ENCODE data around the gene PRR5L.

The PRR5L gene

GRCh38 chr11:36309779-36310178, 13.7 kb downstream of the PRR5L start:
- no peaks in the 10 kb centered on the region for H3K36me3 ChIP-seq (replicated peaks; ENCODE audit: low read depth, low read length)
- H3K4me1 ChIP-seq (ENCODE audit: low read length), result peaks cover 44% of the 10 kb centered on the region

GRCh38 chr11:36311926-36312595, 16.0 kb downstream of the PRR5L start:
- H4K20me1 ChIP-seq (ENCODE audit: insufficient read depth, low read length), result no peaks in the 10 kb centered on the region
- peak overlapping the region; percentile 72 for H3K27ac ChIP-seq (ENCODE audit: low read length)
- peak overlapping the region; percentile 51; the same call in 1 of the 2 replicates for H3K4me2 ChIP-seq (ENCODE audit: low read length)
- H2AFZ ChIP-seq (ENCODE audit: low read depth, low read length), result no peak overlapping the region
- no peak for TF ChIP-seq EZH2phosphoT487 (IDR thresholded peaks at IDR 0.05; ENCODE audit: low read depth)
- TF ChIP-seq CTCF (IDR thresholded peaks at IDR 0.05; ENCODE audit: low read depth, low read length), result no peak
- H3K79me2 ChIP-seq (ENCODE audit: low read length), result no peaks in the 10 kb centered on the region
- peaks cover 60% of the 10 kb centered on the region for H3K4me1 ChIP-seq (ENCODE audit: low read length)
- 0 out of 2 replicates have a peak, but pooled peaks cover 7% of the 10 kb centered on the region for H3K27me3 ChIP-seq (ENCODE audit: low read depth, low read length)
- no peaks in the 10 kb centered on the region for H3K36me3 ChIP-seq (replicated peaks; ENCODE audit: low read depth, low read length)
- no peak overlapping the region for H3K4me3 ChIP-seq (ENCODE audit: low read length)
- H3K9me3 ChIP-seq (ENCODE audit: insufficient read depth, low read length), result no peaks in the 10 kb centered on the region
- H3K9ac ChIP-seq (ENCODE audit: low read length), result no peak overlapping the region; the same call in 1 of the 2 replicates

More at GRCh38 chr11:36309779-36310178, 13.7 kb downstream of the PRR5L start:
- Histone ChIP-seq H3K79me2 (ENCODE audit: low read length) (no peaks in the 10 kb centered on the region), H2AFZ (ENCODE audit: low read depth, low read length) (no peak overlapping the region), H3K27me3 (ENCODE audit: low read depth, low read length) (0 out of 2 replicates have a peak, but pooled peaks cover 7% of the 10 kb centered on the region), H3K27ac (ENCODE audit: low read length) (no peak overlapping the region), H3K9me3 (ENCODE audit: insufficient read depth, low read length) (no peaks in the 10 kb centered on the region), H3K4me3 (ENCODE audit: low read length) (no peak overlapping the region), H3K4me2 (ENCODE audit: low read length) (no peak overlapping the region), H3K9ac (ENCODE audit: low read length) (no peak overlapping the region), H4K20me1 (ENCODE audit: insufficient read depth, low read length) (no peaks in the 10 kb centered on the region)
- TF ChIP-seq CTCF (IDR thresholded peaks at IDR 0.05; ENCODE audit: low read depth, low read length) (no peak), EZH2phosphoT487 (IDR thresholded peaks at IDR 0.05; ENCODE audit: low read depth) (no peak)

- H3K79me2 ChIP-seq (ENCODE audit: low read length), result no peaks in the 10 kb centered on the region
- peak overlapping the region; percentile 72 for H3K27ac ChIP-seq (ENCODE audit: low read length)
- peaks cover 63% of the 10 kb centered on the region for H3K4me1 ChIP-seq (ENCODE audit: low read length)
- peak overlapping the region; percentile 23; the same call in 1 of the 2 replicates for H3K4me3 ChIP-seq (ENCODE audit: low read length)
- H2AFZ ChIP-seq (ENCODE audit: low read depth, low read length), result no peak overlapping the region
- no peaks in the 10 kb centered on the region for H3K9me3 ChIP-seq (ENCODE audit: insufficient read depth, low read length)
- 0 out of 2 replicates have a peak, but pooled peaks cover 7% of the 10 kb centered on the region for H3K27me3 ChIP-seq (ENCODE audit: low read depth, low read length)
- H3K36me3 ChIP-seq (replicated peaks; ENCODE audit: low read depth, low read length), result no peaks in the 10 kb centered on the region
- no peak for TF ChIP-seq EZH2phosphoT487 (IDR thresholded peaks at IDR 0.05; ENCODE audit: low read depth)
- H4K20me1 ChIP-seq (ENCODE audit: insufficient read depth, low read length), result no peaks in the 10 kb centered on the region
- H3K9ac ChIP-seq (ENCODE audit: low read length), result peak overlapping the region; percentile 23; the same call in 1 of the 2 replicates
- H3K4me2 ChIP-seq (ENCODE audit: low read length), result peak overlapping the region; percentile 51
Observed at GRCh38 chr11:36312611-36313472, 16.8 kb downstream of the PRR5L start.

GRCh38 chr11:36313750-36314433, 17.8 kb downstream of the PRR5L start:
- peak overlapping the region; percentile 72; the same call in 1 of the 2 replicates for H3K27ac ChIP-seq (ENCODE audit: low read length)

More at GRCh38 chr11:36313750-36314433, 17.8 kb downstream of the PRR5L start:
- peak overlapping the region; percentile 51 for H3K4me2 ChIP-seq (ENCODE audit: low read length)
- no peaks in the 10 kb centered on the region for H3K79me2 ChIP-seq (ENCODE audit: low read length)
- peak overlapping the region; percentile 23; the same call in 1 of the 2 replicates for H3K9ac ChIP-seq (ENCODE audit: low read length)
- H4K20me1 ChIP-seq (ENCODE audit: insufficient read depth, low read length), result no peaks in the 10 kb centered on the region
- 0 out of 2 replicates have a peak, but pooled peaks cover 3% of the 10 kb centered on the region for H3K27me3 ChIP-seq (ENCODE audit: low read depth, low read length)
- TF ChIP-seq EZH2phosphoT487 (IDR thresholded peaks at IDR 0.05; ENCODE audit: low read depth) (no peak), CTCF (IDR thresholded peaks at IDR 0.05; ENCODE audit: low read depth, low read length) (no peak)
- no peaks in the 10 kb centered on the region for H3K9me3 ChIP-seq (ENCODE audit: insufficient read depth, low read length)
- peaks cover 55% of the 10 kb centered on the region for H3K4me1 ChIP-seq (ENCODE audit: low read length)
- peak overlapping the region; percentile 23 for H3K4me3 ChIP-seq (ENCODE audit: low read length)
- H3K36me3 ChIP-seq (replicated peaks; ENCODE audit: low read depth, low read length), result no peaks in the 10 kb centered on the region
- no peak overlapping the region for H2AFZ ChIP-seq (ENCODE audit: low read depth, low read length)
